Tibial nerve (tissue), 4 donors: ENCODE results near the gene CTSH. TPM values are rescaled to one million over a fixed set of nuclear protein-coding genes. Genes with fewer than 3 reads are reported as not detected.

ENCODE experiments used
- DNase-seq, 2 donors: peaks; one replicate each; pipeline ENCODE4 v3.0.0-alpha.2; 2019; ENCODE audit warnings: low spot score in 2 of 2
- H3K27ac ChIP-seq, 4 donors: fragments of 200-600 bp; sonication (generic) in 3 of 4; one replicate each; pipeline ENCODE4 v1.5.1; 2017 to 2019; ENCODE audit warnings: mild to moderate bottlenecking in 1 of 4
- H3K27me3 ChIP-seq, 2 donors: fragments of 200-600 bp; sonication (generic) in 1 of 2; one replicate each; pipeline versions ENCODE4 v1.5.1 to v1.6.0; 2017 to 2019
- H3K36me3 ChIP-seq, 3 donors: fragments of 200-600 bp; sonication (generic); one replicate each; pipeline ENCODE4 v1.5.1; 2018 to 2019
- H3K4me1 ChIP-seq, 4 donors: fragments of 200-600 bp; sonication (generic) in 3 of 4; one replicate each; pipeline ENCODE4 v1.5.1; 2017 to 2019
- H3K4me3 ChIP-seq, 4 donors: fragments of 200-600 bp; sonication (generic) in 3 of 4; one replicate each; pipeline ENCODE4 v1.5.1; 2017 to 2019; ENCODE audit warnings: mild to moderate bottlenecking in 1 of 4, moderate library complexity in 1 of 4
- H3K9me3 ChIP-seq, 4 donors: fragments of 200-600 bp; sonication (generic) in 3 of 4; one replicate each; pipeline ENCODE4 v1.5.1; 2017 to 2019
- CTCF ChIP-seq, 5 experiments: fragments of 200-600 bp in 3 of 5; fragments of 450-650 bp in 2 of 5; sonication (generic) in 3 of 5; IDR thresholded peaks; one replicate each; pipeline ENCODE4 v1.5.1; 2016 to 2019; ENCODE audit warnings: antibody characterized with exemption in 5 of 5, mild to moderate bottlenecking in 3 of 5, moderate library complexity in 2 of 5
- EP300 ChIP-seq, 2 donors: sonication (generic); formaldehyde crosslinking; IDR thresholded peaks; one replicate each; pipeline ENCODE4 v1.6.1; 2017; ENCODE audit warnings: antibody characterized with exemption in 2 of 2, mild to moderate bottlenecking in 1 of 2
- POLR2A ChIP-seq, 2 donors: fragments of 450-650 bp; IDR thresholded peaks; one replicate each; pipeline ENCODE4 v1.6.1; 2017; ENCODE audit warnings: antibody characterized with exemption in 2 of 2, mild to moderate bottlenecking in 2 of 2, moderate library complexity in 2 of 2
- WGBS, 2 donors: methylation state at CpG; one replicate each; pipeline ENCODE4 v1.1.5; 2018; 5-methylcytosine and 5-hydroxymethylcytosine counted together
- total RNA-seq, 4 donors: library from RNA; depleted of rRNA; stranded (reverse); fragments of >200 nt; gene quantifications; one replicate each; pipeline ENCODE4 v1.1.0, GENCODE V29; 2016

CTSH gene
- total RNA-seq, 4 donors from 2014 or later, result 73.8 to 333 (median 239) TPM

GRCh38 chr15:78981532-78982313 is 36.9 kb upstream of the CTSH start:
- TF ChIP-seq CTCF (IDR thresholded peaks at IDR 0.05) (no peak), EP300 (IDR thresholded peaks at IDR 0.05) (no peak), POLR2A (IDR thresholded peaks at IDR 0.05) (no peak)
- no peak for DNase-seq
- Histone ChIP-seq H3K36me3 (peaks cover 0 to 10% (median 0%) of the 10 kb centered on the region in 3 donors), H3K27me3 (no peaks in the 10 kb centered on the region), H3K27ac (peak overlapping the region in 1 of 4 donors; percentile 59), H3K4me1 (peaks cover 0 to 12% (median 3%) of the 10 kb centered on the region in 4 donors), H3K9me3 (no peaks in the 10 kb centered on the region), H3K4me3 (no peak overlapping the region)
- 92% methylated on average over 11 of the region's 11 CpGs for WGBS, 2 donors

- Histone ChIP-seq H3K27ac (no peak overlapping the region), H3K27me3 (no peaks in the 10 kb centered on the region), H3K4me3 (no peak overlapping the region), H3K36me3 (peaks cover 0 to 10% (median 0%) of the 10 kb centered on the region in 3 donors), H3K4me1 (peaks cover 0 to 12% (median 3%) of the 10 kb centered on the region in 4 donors), H3K9me3 (no peaks in the 10 kb centered on the region)
- TF ChIP-seq CTCF (IDR thresholded peaks at IDR 0.05) (peak; percentile 41 to 60 (median 55)), POLR2A (IDR thresholded peaks at IDR 0.05) (no peak), EP300 (IDR thresholded peaks at IDR 0.05) (peak in 1 of 2 donors; percentile 30)
- 68 to 76% methylated on average over 15 to 16 of the region's 17 CpGs for WGBS, 2 donors
- DNase-seq, result peak in 1 of 2 donors; percentile 69
These were observed 34.8 kb upstream of the CTSH start for GRCh38 chr15:78979456-78980320.

GRCh38 chr15:78978601-78979179 is 33.8 kb upstream of the CTSH start:
- DNase-seq, result no peak
- H3K27ac ChIP-seq, result no peak overlapping the region
- H3K36me3 ChIP-seq, result peaks cover 0 to under 1% (median 0%) of the 10 kb centered on the region in 3 donors
- TF ChIP-seq CTCF (IDR thresholded peaks at IDR 0.05), result no peak
- TF ChIP-seq POLR2A (IDR thresholded peaks at IDR 0.05), result no peak
- TF ChIP-seq EP300 (IDR thresholded peaks at IDR 0.05), result no peak
- H3K4me3 ChIP-seq, result no peak overlapping the region
- H3K27me3 ChIP-seq, result no peaks in the 10 kb centered on the region
- H3K9me3 ChIP-seq, result no peaks in the 10 kb centered on the region
- 92 to 93% methylated on average over 19 of the region's 19 CpGs for WGBS, 2 donors
- H3K4me1 ChIP-seq, result peaks cover 0 to 11% (median 3%) of the 10 kb centered on the region in 4 donors

GRCh38 chr15:78977591-78978347 is 32.9 kb upstream of the CTSH start:
- WGBS, 2 donors, result 91 to 93% methylated on average over 10 of the region's 10 CpGs
- Histone ChIP-seq H3K27ac (no peak overlapping the region), H3K4me3 (no peak overlapping the region), H3K9me3 (no peaks in the 10 kb centered on the region), H3K4me1 (peaks cover 0 to 6% (median 3%) of the 10 kb centered on the region in 4 donors), H3K27me3 (no peaks in the 10 kb centered on the region), H3K36me3 (no peaks in the 10 kb centered on the region)
- no peak for DNase-seq
- TF ChIP-seq EP300 (IDR thresholded peaks at IDR 0.05) (no peak), CTCF (IDR thresholded peaks at IDR 0.05) (no peak), POLR2A (IDR thresholded peaks at IDR 0.05) (no peak)
